Lung (tissue), 12 donors: ENCODE measurements around the gene NAP1L1. TPM values are rescaled to one million over a fixed set of nuclear protein-coding genes. Genes with fewer than 3 reads are reported as not detected.

Source experiments
- ATAC-seq: fragments of 200-7000 bp; cut with Tn5 transposase; one replicate; pipeline ENCODE4 v1.9.1; 2020; ENCODE audit warnings: moderate number of reproducible peaks; ENCODE audit not compliant: insufficient read depth, low FRiP score
- DNase-seq, 3 donors: peaks; one replicate each; pipeline ENCODE4 v3.0.0-alpha.2; 2013 to 2017
- H3K27ac ChIP-seq, 2 donors: one replicate each; pipeline ENCODE4 v1.5.1; 2013; ENCODE audit warnings: mild to moderate bottlenecking in 2 of 2, moderate library complexity in 2 of 2, control low read depth in 1 of 2, inconsistent platforms in 1 of 2, low read depth in 1 of 2, low read length in 1 of 2
- H3K27me3 ChIP-seq, 3 donors: one replicate each; pipeline ENCODE4 v1.5.1; 2013; ENCODE audit warnings: low read length in 2 of 3; ENCODE audit not compliant: control insufficient read depth in 3 of 3, insufficient read depth in 3 of 3
- H3K36me3 ChIP-seq, 4 donors: one replicate each; pipeline ENCODE4 v1.5.1; 2013; ENCODE audit warnings: low read length in 4 of 4, mild to moderate bottlenecking in 1 of 4, moderate library complexity in 1 of 4; ENCODE audit not compliant: control insufficient read depth in 4 of 4, insufficient read depth in 4 of 4
- H3K4me1 ChIP-seq, 5 donors: one replicate each; pipeline ENCODE4 v1.5.1; 2013; ENCODE audit warnings: low read length in 5 of 5, mild to moderate bottlenecking in 2 of 5, moderate library complexity in 1 of 5; ENCODE audit not compliant: control insufficient read depth in 5 of 5, insufficient read depth in 5 of 5
- H3K4me3 ChIP-seq: one replicate; pipeline ENCODE4 v1.5.1; 2013; ENCODE audit warnings: mild to moderate bottlenecking, control low read depth, moderate library complexity
- H3K9ac ChIP-seq, 2 donors: one replicate each; pipeline ENCODE4 v1.5.1; 2013; ENCODE audit warnings: low read length in 2 of 2, control low read depth in 1 of 2; ENCODE audit not compliant: insufficient read depth in 1 of 2
- H3K9me3 ChIP-seq, 4 donors: one replicate each; pipeline ENCODE4 v1.5.1; 2013; ENCODE audit warnings: low read length in 3 of 4, mild to moderate bottlenecking in 1 of 4, moderate library complexity in 1 of 4; ENCODE audit not compliant: control insufficient read depth in 4 of 4, insufficient read depth in 3 of 4
- CTCF ChIP-seq: IDR thresholded peaks from 2 replicates; pipeline ENCODE4 v1.5.1; 2012; ENCODE audit warnings: mild to moderate bottlenecking; ENCODE audit errors: control extremely low read depth, extremely low read depth
- WGBS, 2 donors: extraction: QIAGEN DNeasy Blood & Tissue Kit; methylation state at CpG; one replicate each; pipeline ENCODE4 v1.1.7; 2013; 5-methylcytosine and 5-hydroxymethylcytosine counted together
- polyA plus RNA-seq, 2 donors: library from polyadenylated mRNA; stranded (reverse); fragments of 200-250 nt; gene quantifications; one replicate each; pipeline ENCODE4 v1.2.1, GENCODE V29; 2013
- total RNA-seq, 2 donors: library from RNA; depleted of rRNA in 1 of 2; stranded (reverse); fragments of >200 nt in 1 of 2; gene quantifications; one replicate each; pipeline ENCODE4 v1.2.1, GENCODE V29; 2014 to 2021
- donor health status: control.
- donor health status: control.
- donor health status: Bipolar disorder and iron deficiency.
- donor health status: healthy.
- donor health status: DM: yes; HTN: yes; CAD: no.

NAP1L1 gene
- total and polyA plus RNA-seq, 4 donors: 268 to 515 (median 322) TPM

DNA sequence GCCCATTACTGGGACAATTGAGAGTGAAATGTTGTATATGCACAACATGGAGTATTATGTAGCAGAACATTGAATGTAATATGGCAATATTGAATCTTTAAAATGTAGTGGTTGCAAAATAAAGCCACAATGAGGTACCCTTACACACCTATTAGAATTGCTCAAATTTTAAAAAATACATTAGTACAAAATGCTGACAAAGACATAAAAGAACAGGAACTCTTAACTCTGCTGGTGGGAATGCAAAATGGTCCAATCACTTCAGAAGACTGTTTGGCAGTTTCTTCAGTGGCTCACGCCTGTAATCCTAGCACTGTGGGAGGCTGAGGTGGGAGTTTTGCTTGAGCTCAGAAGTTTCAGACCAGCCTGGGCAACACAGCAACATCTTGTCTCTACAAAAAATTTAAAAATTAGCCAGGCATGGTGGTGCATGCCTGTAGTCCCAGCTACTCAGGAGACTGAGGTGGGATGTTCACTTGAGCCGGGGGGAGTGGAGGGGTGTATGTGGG is 6.8 kb upstream of the NAP1L1 start:
- ATAC-seq (no peak), DNase-seq (no peak)
- no peak overlapping the region for H3K9ac ChIP-seq

GRCh38 chr12:76085520-76085868 is 1.0 kb upstream of the NAP1L1 start:
- Histone ChIP-seq H3K36me3 (peaks cover 0 to 7% (median 0%) of the 10 kb centered on the region in 4 donors), H3K4me3 (no peak overlapping the region), H3K9me3 (no peaks in the 10 kb centered on the region), H3K27me3 (no peaks in the 10 kb centered on the region), H3K27ac (peak overlapping the region; percentile 98), H3K9ac (peak overlapping the region in 1 of 2 donors; percentile 81), H3K4me1 (peaks cover 0 to 14% (median 4%) of the 10 kb centered on the region in 5 donors)
- 2 to 4% methylated on average over 5 of the region's 5 CpGs for WGBS, 2 donors
- ATAC-seq: no peak
- no peak for TF ChIP-seq CTCF
- peak in 2 of 3 donors; percentile 20 to 54 for DNase-seq

More for the DNA sequence above, 6.8 kb upstream of the NAP1L1 start:
- H3K9me3 ChIP-seq: no peaks in the 10 kb centered on the region
- 78 to 92% methylated on average over 2 of the region's 2 CpGs for WGBS, 2 donors
- TF ChIP-seq CTCF: no peak
- no peaks in the 10 kb centered on the region for H3K36me3 ChIP-seq
- H3K27ac ChIP-seq: no peak overlapping the region
- H3K4me3 ChIP-seq: no peak overlapping the region
- no peaks in the 10 kb centered on the region for H3K27me3 ChIP-seq
- peaks cover 0 to 4% (median 0%) of the 10 kb centered on the region in 5 donors for H3K4me1 ChIP-seq

DNA sequence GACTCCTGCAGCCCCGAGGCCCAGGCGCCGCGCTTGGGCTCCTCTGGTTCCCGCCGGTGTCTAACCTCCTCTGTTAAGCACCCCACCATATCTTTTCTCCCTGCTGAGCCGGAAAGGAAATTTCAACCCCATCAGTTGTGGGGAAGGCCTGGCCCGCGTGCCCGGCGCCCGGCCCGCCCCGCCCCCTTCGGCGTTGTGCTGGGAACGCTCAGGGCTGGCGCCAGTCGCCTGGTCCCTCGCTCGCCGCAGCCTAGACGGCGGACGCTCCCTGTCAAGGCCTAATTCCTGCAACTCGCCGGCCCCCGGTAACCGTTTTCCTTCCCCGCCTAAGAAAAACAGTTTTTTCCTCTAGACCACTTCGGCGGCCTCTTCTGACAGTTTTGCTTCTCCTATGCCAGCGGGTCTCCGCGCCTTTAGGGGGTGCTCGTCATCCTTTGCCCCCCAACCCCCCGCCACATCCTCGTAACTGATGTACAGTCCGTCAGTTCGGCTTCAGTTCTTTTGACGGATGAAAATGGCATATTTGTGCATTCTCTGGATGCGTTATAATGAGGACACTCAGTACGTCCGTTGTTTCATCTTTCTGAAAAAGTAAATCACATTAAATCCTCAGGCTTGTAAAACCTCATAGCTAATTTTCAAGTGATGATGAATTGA is 506 bp upstream of the NAP1L1 start:
- WGBS, 2 donors: 0 to 1% methylated on average over 44 of the region's 44 CpGs
- DNase-seq: no peak
- H3K27me3 ChIP-seq: no peaks in the 10 kb centered on the region
- H3K27ac ChIP-seq: peak overlapping the region; percentile 98
- peak overlapping the region; percentile 16 for H3K4me3 ChIP-seq
- no peak for TF ChIP-seq CTCF
- peak overlapping the region; percentile 81 to 90 for H3K9ac ChIP-seq
- no peaks in the 10 kb centered on the region for H3K9me3 ChIP-seq
- H3K4me1 ChIP-seq: peaks cover 0 to 14% (median 4%) of the 10 kb centered on the region in 5 donors
- H3K36me3 ChIP-seq: peaks cover 0 to 7% (median 0%) of the 10 kb centered on the region in 4 donors
- ATAC-seq: peak; percentile 84
